Fibroblast of lung (primary cell): ENCODE data around the gene GFPT2. TPM values are rescaled to one million over a fixed set of nuclear protein-coding genes. Genes with fewer than 3 reads are reported as not detected.

Experiments
- DNase-seq, 2 donors: peaks; one replicate each; pipeline versions ENCODE4 v3.0.0 to v3.0.0-alpha.2; 2010; ENCODE audit warnings: low read depth in 2 of 2
- H2AFZ ChIP-seq: 2 replicates; pipeline ENCODE4 v1.5.1; 2012; ENCODE audit warnings: low read length, control low read depth, inconsistent platforms
- H3K27ac ChIP-seq: 2 replicates; pipeline ENCODE4 v1.5.1; 2011; ENCODE audit warnings: low read length, control low read depth; ENCODE audit not compliant: insufficient read depth
- H3K27me3 ChIP-seq: 2 replicates; pipeline ENCODE4 v1.5.1; 2011; ENCODE audit warnings: mild to moderate bottlenecking, low read length; ENCODE audit not compliant: control insufficient read depth, insufficient read depth
- H3K36me3 ChIP-seq: 2 replicates; pipeline ENCODE4 v1.5.1; 2011; ENCODE audit warnings: low read length; ENCODE audit not compliant: control insufficient read depth, insufficient read depth
- H3K4me1 ChIP-seq: 2 replicates; pipeline ENCODE4 v1.5.1; 2011; ENCODE audit warnings: low read length; ENCODE audit not compliant: control insufficient read depth, insufficient read depth; ENCODE audit errors: extremely low read depth
- H3K4me2 ChIP-seq: 2 replicates; pipeline ENCODE4 v1.5.1; 2011; ENCODE audit warnings: low read length, control low read depth; ENCODE audit not compliant: insufficient read depth; ENCODE audit errors: extremely low read depth
- H3K4me3 ChIP-seq, 4 experiments: fragments of 200-600 bp in 1 of 4; sonication (generic) in 1 of 4; replicated peaks in 1 of 4; 2 replicates each; pipeline ENCODE4 v1.5.1; 2011 to 2016; ENCODE audit warnings: low read length in 4 of 4, low read depth in 3 of 4, mild to moderate bottlenecking in 3 of 4, control low read depth in 2 of 4, inconsistent platforms in 1 of 4, mixed read lengths in 1 of 4; ENCODE audit not compliant: insufficient read depth in 1 of 4; ENCODE audit errors: control extremely low read depth in 1 of 4
- H3K79me2 ChIP-seq: 2 replicates; pipeline ENCODE4 v1.5.1; 2012; ENCODE audit warnings: mild to moderate bottlenecking, low read length, inconsistent platforms; ENCODE audit not compliant: control insufficient read depth, insufficient read depth
- H3K9ac ChIP-seq: 2 replicates; pipeline ENCODE4 v1.5.1; 2011; ENCODE audit warnings: mild to moderate bottlenecking, low read length, control low read depth; ENCODE audit not compliant: insufficient read depth
- H3K9me3 ChIP-seq: 2 replicates; pipeline ENCODE4 v1.5.1; 2012; ENCODE audit warnings: low read depth, low read length; ENCODE audit not compliant: control insufficient read depth, insufficient read depth
- H4K20me1 ChIP-seq: 2 replicates; pipeline ENCODE4 v1.5.1; 2011; ENCODE audit warnings: low read length; ENCODE audit not compliant: control insufficient read depth, insufficient read depth; ENCODE audit errors: extremely low read depth
- EZH2 ChIP-seq: IDR thresholded peaks from 2 replicates; pipeline ENCODE4 v1.5.1; 2012; ENCODE audit warnings: low read length, control low read depth, mild to moderate bottlenecking; ENCODE audit errors: missing control alignments
- polyA plus RNA-seq, 2 donors: library from polyadenylated mRNA; depleted of rRNA in 1 of 2; stranded (reverse) in 1 of 2; unstranded in 1 of 2; fragments of >200 nt; gene quantifications; 2 replicates each; pipeline ENCODE4 v1.2.1, GENCODE V29; 2011 to 2012; ENCODE audit warnings: missing spikeins in 1 of 2
- total RNA-seq: library from RNA; depleted of rRNA; stranded (reverse); fragments of >200 nt; gene quantifications from 2 replicates; pipeline ENCODE4 v1.2.1, GENCODE V29; 2014
- TF ChIP-seq, protein P1 (sequence below), 2 donors: IDR thresholded peaks in 1 of 2; conservative IDR thresholded peaks in 1 of 2; 1 replicate in 1 of 2; 2 replicates in 1 of 2; pipeline ENCODE4 v1.5.1; 2011 to 2012; ENCODE audit warnings: low read length in 2 of 2, control low read depth in 1 of 2, inconsistent platforms in 1 of 2, low read depth in 1 of 2, mild to moderate bottlenecking in 1 of 2

The GFPT2 gene
- total and polyA plus RNA-seq, 2 donors (not counting 1 experiment from before 2014, with no cell fraction given): 6.1 to 19.3 TPM

- TF ChIP-seq, protein P1, sequence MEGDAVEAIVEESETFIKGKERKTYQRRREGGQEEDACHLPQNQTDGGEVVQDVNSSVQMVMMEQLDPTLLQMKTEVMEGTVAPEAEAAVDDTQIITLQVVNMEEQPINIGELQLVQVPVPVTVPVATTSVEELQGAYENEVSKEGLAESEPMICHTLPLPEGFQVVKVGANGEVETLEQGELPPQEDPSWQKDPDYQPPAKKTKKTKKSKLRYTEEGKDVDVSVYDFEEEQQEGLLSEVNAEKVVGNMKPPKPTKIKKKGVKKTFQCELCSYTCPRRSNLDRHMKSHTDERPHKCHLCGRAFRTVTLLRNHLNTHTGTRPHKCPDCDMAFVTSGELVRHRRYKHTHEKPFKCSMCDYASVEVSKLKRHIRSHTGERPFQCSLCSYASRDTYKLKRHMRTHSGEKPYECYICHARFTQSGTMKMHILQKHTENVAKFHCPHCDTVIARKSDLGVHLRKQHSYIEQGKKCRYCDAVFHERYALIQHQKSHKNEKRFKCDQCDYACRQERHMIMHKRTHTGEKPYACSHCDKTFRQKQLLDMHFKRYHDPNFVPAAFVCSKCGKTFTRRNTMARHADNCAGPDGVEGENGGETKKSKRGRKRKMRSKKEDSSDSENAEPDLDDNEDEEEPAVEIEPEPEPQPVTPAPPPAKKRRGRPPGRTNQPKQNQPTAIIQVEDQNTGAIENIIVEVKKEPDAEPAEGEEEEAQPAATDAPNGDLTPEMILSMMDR (conservative IDR thresholded peaks at IDR 0.05 in 1 of 2, IDR thresholded peaks at IDR 0.05 in 1 of 2; ENCODE audit: low read depth in 1 of 2, low read length in 2 of 2): no peak
- no peak for TF ChIP-seq EZH2
- peaks cover 2% of the 10 kb centered on the region for H3K4me1 ChIP-seq
- H3K4me2 ChIP-seq: no peak overlapping the region
- H3K36me3 ChIP-seq: no peaks in the 10 kb centered on the region
- H3K9me3 ChIP-seq: no peaks in the 10 kb centered on the region
- no peak overlapping the region for H3K4me3 ChIP-seq
- H3K79me2 ChIP-seq: peaks cover 3% of the 10 kb centered on the region
- DNase-seq: no peak
- peaks cover 3% of the 10 kb centered on the region for H3K27me3 ChIP-seq
- no peak overlapping the region for H3K9ac ChIP-seq
- H2AFZ ChIP-seq: no peak overlapping the region
- H4K20me1 ChIP-seq: peaks cover 2% of the 10 kb centered on the region
- H3K27ac ChIP-seq: no peak overlapping the region
Measured at GRCh38 chr5:180347702-180348101, 5.4 kb downstream of the GFPT2 start.

GRCh38 chr5:180346358-180346757 lies 6.8 kb downstream of the GFPT2 start:
- H3K27me3 ChIP-seq: no peaks in the 10 kb centered on the region
- no peak overlapping the region for H3K27ac ChIP-seq
- no peaks in the 10 kb centered on the region for H3K36me3 ChIP-seq
- H3K4me1 ChIP-seq: peaks cover 2% of the 10 kb centered on the region
- H4K20me1 ChIP-seq: peaks cover 2% of the 10 kb centered on the region
- H2AFZ ChIP-seq: no peak overlapping the region
- no peaks in the 10 kb centered on the region for H3K79me2 ChIP-seq
- no peak overlapping the region for H3K9ac ChIP-seq
- H3K4me2 ChIP-seq: no peak overlapping the region
- H3K4me3 ChIP-seq: no peak overlapping the region
- DNase-seq: no peak
- TF ChIP-seq EZH2: no peak
- TF ChIP-seq, protein P1 (conservative IDR thresholded peaks at IDR 0.05 in 1 of 2, IDR thresholded peaks at IDR 0.05 in 1 of 2; ENCODE audit: low read depth in 1 of 2, low read length in 2 of 2): no peak
- no peaks in the 10 kb centered on the region for H3K9me3 ChIP-seq

- H3K9me3 ChIP-seq: no peaks in the 10 kb centered on the region
- peaks cover 2% of the 10 kb centered on the region for H3K4me1 ChIP-seq
- no peaks in the 10 kb centered on the region for H3K79me2 ChIP-seq
- H3K36me3 ChIP-seq: no peaks in the 10 kb centered on the region
- no peak overlapping the region for H3K4me3 ChIP-seq
- H3K27me3 ChIP-seq: no peaks in the 10 kb centered on the region
- no peak overlapping the region for H3K9ac ChIP-seq
- TF ChIP-seq, protein P1 (conservative IDR thresholded peaks at IDR 0.05 in 1 of 2, IDR thresholded peaks at IDR 0.05 in 1 of 2; ENCODE audit: low read depth in 1 of 2, low read length in 2 of 2): no peak
- no peak for TF ChIP-seq EZH2
- H3K4me2 ChIP-seq: no peak overlapping the region
- H3K27ac ChIP-seq: no peak overlapping the region
- DNase-seq: no peak
- peaks cover 2% of the 10 kb centered on the region for H4K20me1 ChIP-seq
- no peak overlapping the region for H2AFZ ChIP-seq
Measured at GRCh38 chr5:180345781-180346180, 7.4 kb downstream of the GFPT2 start.
